ENCODE data around the gene ATP8A2. TPM values are rescaled to one million over a fixed set of nuclear protein-coding genes. Genes with fewer than 3 reads are reported as not detected.

Gene ATP8A2
- total RNA-seq, 2 donors from 2014 or later, result 0.23 to 6.1 TPM

DNA sequence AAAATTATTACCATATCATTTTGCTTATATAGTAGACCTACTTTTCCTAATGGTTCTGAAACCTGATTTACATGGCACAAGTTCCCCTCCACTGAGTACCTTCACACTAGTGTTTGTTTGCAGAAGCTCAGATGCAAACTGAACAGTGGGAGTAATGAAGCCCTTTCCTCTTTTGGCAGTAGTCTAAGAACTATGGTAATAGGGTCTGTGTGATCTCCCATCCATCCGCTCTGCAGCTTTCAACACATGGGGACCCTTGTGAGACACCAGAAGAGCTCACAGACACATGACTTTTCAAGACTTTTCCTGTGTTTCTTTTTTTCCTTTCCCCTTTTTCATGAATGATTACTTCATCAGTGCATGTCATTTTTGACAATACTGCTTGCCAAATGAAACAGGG lies 336.0 kb downstream of the ATP8A2 start:
- Histone ChIP-seq H3K27ac (no peak overlapping the region), H3K4me3 (no peak overlapping the region), H3K4me1 (replicated peaks) (no peaks in the 10 kb centered on the region), H3K27me3 (replicated peaks; ENCODE audit: insufficient read depth) (no peaks in the 10 kb centered on the region), H3K9me3 (no peaks in the 10 kb centered on the region), H3K36me3 (no peaks in the 10 kb centered on the region)
- DNase-seq (ENCODE audit: low spot score), result no peak
- TF ChIP-seq POLR2AphosphoS5 (IDR thresholded peaks at IDR 0.05) (no peak), POLR2A (IDR thresholded peaks at IDR 0.05) (no peak)
- TF ChIP-seq, protein P1, sequence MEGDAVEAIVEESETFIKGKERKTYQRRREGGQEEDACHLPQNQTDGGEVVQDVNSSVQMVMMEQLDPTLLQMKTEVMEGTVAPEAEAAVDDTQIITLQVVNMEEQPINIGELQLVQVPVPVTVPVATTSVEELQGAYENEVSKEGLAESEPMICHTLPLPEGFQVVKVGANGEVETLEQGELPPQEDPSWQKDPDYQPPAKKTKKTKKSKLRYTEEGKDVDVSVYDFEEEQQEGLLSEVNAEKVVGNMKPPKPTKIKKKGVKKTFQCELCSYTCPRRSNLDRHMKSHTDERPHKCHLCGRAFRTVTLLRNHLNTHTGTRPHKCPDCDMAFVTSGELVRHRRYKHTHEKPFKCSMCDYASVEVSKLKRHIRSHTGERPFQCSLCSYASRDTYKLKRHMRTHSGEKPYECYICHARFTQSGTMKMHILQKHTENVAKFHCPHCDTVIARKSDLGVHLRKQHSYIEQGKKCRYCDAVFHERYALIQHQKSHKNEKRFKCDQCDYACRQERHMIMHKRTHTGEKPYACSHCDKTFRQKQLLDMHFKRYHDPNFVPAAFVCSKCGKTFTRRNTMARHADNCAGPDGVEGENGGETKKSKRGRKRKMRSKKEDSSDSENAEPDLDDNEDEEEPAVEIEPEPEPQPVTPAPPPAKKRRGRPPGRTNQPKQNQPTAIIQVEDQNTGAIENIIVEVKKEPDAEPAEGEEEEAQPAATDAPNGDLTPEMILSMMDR (IDR thresholded peaks at IDR 0.05), result no peak
- intact Hi-C loops (cut with DNase I), result no loop called here
- WGBS, result 94% methylated on average over 1 of the region's 1 CpG

DNA sequence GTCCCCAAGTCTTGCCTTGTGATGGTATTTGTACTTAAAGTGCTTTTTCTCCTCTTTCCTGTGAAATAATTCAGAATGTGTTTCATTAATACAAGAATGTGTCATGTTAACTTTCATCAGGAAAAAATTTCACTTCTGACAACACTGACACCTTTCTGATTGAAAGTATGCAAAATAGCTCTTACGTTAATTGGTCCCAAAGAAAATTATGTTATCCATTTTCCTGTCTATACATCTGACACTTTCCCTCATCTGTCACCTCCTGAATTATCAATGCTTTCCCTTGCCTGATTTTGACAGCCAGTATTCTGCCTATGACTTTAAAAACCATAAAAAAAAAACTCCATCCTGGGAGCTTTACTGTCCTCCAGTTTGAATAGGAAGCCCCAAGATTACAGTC lies 336.5 kb downstream of the ATP8A2 start:
- 88% methylated on average over 1 of the region's 1 CpG for WGBS
- H3K4me3 ChIP-seq, result no peak overlapping the region
- H3K36me3 ChIP-seq, result no peaks in the 10 kb centered on the region
- intact Hi-C loops (cut with DNase I), result no loop called here
- H3K27me3 ChIP-seq (replicated peaks; ENCODE audit: insufficient read depth), result no peaks in the 10 kb centered on the region
- TF ChIP-seq, protein P1 (IDR thresholded peaks at IDR 0.05), result no peak
- TF ChIP-seq POLR2A (IDR thresholded peaks at IDR 0.05), result no peak
- no peak for TF ChIP-seq POLR2AphosphoS5 (IDR thresholded peaks at IDR 0.05)
- no peaks in the 10 kb centered on the region for H3K9me3 ChIP-seq
- H3K27ac ChIP-seq, result no peak overlapping the region
- DNase-seq (ENCODE audit: low spot score), result no peak
- no peaks in the 10 kb centered on the region for H3K4me1 ChIP-seq (replicated peaks)

- Histone ChIP-seq H3K27me3 (replicated peaks; ENCODE audit: insufficient read depth) (no peaks in the 10 kb centered on the region), H3K4me1 (replicated peaks) (no peaks in the 10 kb centered on the region), H3K27ac (no peak overlapping the region), H3K36me3 (no peaks in the 10 kb centered on the region), H3K9me3 (no peaks in the 10 kb centered on the region), H3K4me3 (no peak overlapping the region)
- WGBS, result 67% methylated on average over 2 of the region's 2 CpGs
- intact Hi-C loops (cut with DNase I), result no loop called here
- TF ChIP-seq, protein P1 (IDR thresholded peaks at IDR 0.05), result no peak
- TF ChIP-seq POLR2A (IDR thresholded peaks at IDR 0.05) (no peak), POLR2AphosphoS5 (IDR thresholded peaks at IDR 0.05) (no peak)
- no peak for DNase-seq (ENCODE audit: low spot score)
Measured at GRCh38 chr13:25709088-25709487, 337.3 kb downstream of the ATP8A2 start.

DNA sequence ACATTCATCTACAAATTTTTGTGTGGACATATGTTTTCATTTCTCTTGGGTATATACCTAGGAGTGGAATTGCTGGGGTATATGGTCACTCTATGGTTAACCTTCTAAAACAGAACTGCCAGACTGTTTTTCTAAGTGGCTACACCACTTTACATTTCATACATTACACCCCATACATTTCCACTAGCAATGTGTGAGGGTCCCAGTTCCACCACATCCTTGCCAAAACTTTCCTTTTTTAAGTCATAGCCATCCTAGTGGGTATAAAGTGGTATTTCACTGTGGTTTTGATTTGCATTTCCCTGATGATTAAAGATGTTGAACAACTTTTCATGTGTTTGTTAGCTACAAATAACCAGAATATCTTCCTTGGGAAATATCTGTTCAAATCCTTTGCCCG lies 344.0 kb downstream of the ATP8A2 start:
- intact Hi-C loops (cut with DNase I), result no loop called here
- Histone ChIP-seq H3K36me3 (no peaks in the 10 kb centered on the region), H3K9me3 (no peaks in the 10 kb centered on the region), H3K4me3 (no peak overlapping the region), H3K27me3 (replicated peaks; ENCODE audit: insufficient read depth) (no peaks in the 10 kb centered on the region), H3K4me1 (replicated peaks) (no peaks in the 10 kb centered on the region), H3K27ac (no peak overlapping the region)
- TF ChIP-seq POLR2A (IDR thresholded peaks at IDR 0.05) (no peak), POLR2AphosphoS5 (IDR thresholded peaks at IDR 0.05) (no peak)
- TF ChIP-seq, protein P1 (IDR thresholded peaks at IDR 0.05), result no peak
- DNase-seq (ENCODE audit: low spot score), result no peak
- WGBS, result 84% methylated on average over 1 of the region's 1 CpG

DNA sequence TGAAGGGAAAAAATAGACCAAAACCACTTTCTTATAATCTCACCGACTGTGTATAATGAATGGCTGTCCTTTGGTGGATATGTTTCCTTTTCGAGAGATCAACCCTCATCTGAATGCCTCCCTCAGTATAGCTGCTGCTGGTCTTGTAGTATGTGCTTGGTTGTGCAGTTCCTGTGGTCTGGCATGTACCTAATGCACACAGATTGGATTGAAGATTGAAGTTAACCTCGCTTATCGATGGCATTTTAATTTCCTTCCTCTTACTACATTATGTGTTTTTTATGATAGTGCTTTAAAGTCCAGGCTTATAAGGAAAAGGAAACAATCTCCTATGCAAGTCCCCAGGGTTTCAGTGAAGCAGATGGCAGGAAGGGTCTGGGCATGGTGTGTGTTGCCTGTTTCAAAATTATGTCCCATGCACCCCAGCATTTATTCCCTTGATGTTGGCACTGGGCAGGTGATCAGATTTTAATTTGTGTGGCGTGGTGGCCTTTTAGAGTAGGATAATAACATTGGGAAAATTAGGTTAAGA lies 346.0 kb downstream of the ATP8A2 start:
- TF ChIP-seq POLR2AphosphoS5 (IDR thresholded peaks at IDR 0.05), result no peak
- TF ChIP-seq, protein P1 (IDR thresholded peaks at IDR 0.05), result no peak
- no peak for TF ChIP-seq POLR2A (IDR thresholded peaks at IDR 0.05)
- Histone ChIP-seq H3K27ac (no peak overlapping the region), H3K4me1 (replicated peaks) (no peaks in the 10 kb centered on the region), H3K27me3 (replicated peaks; ENCODE audit: insufficient read depth) (no peaks in the 10 kb centered on the region), H3K4me3 (no peak overlapping the region), H3K9me3 (no peaks in the 10 kb centered on the region), H3K36me3 (no peaks in the 10 kb centered on the region)
- intact Hi-C loops (cut with DNase I), result no loop called here
- DNase-seq (ENCODE audit: low spot score), result no peak
- WGBS, result 73% methylated on average over 5 of the region's 5 CpGs
